ENCODE measurements around the gene HEATR5B. TPM values are rescaled to one million over a fixed set of nuclear protein-coding genes. Genes with fewer than 3 reads are reported as not detected.

HEATR5B gene
- total and polyA plus RNA-seq, 2 of the 8 experiments (the other 6 are each of a cell fraction or from before 2014, with no cell fraction given): 7.0 to 12.6 TPM

DNA sequence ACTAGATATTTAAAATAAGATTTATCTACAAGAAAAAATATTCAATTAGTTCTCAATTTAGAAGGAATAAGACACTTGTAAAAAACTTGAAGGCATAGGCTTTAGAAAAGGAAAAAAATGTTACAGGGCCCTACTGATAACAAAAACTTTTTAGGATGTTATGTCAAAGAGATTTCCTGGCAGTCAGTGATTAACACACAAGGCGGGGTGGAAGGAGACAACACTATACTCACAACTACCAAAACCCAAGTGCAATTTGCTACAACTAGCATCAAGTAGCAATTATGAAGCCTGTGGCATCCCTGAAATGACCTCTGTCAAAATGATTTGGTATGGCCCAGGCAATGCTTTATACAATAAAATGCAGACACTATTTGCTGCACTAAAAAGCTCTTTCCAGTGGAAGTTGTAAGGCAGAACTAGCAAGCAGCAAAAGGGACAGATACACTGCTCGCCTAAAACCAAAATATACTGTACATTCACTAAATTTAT is 133.1 kb downstream of the HEATR5B start:
- FAIRE-seq (no peak), DNase-seq (ENCODE audit: low read depth in 1 of 2, low spot score in 2 of 2) (no peak)
- no peak overlapping the region for H2BK5ac ChIP-seq (ENCODE audit: low read depth, low read length)
- H3K9me3 ChIP-seq (ENCODE audit: insufficient read depth in 2 of 2, low read depth in 1 of 2, low read length in 1 of 2): no peaks in the 10 kb centered on the region
- H3K56ac ChIP-seq (replicated peaks; ENCODE audit: insufficient read length, low read depth, low read length): no peak overlapping the region
- no peak overlapping the region for H3K23ac ChIP-seq (ENCODE audit: insufficient read length)
- H3K27ac ChIP-seq (ENCODE audit: low read depth, low read length): no peak overlapping the region
- H2BK12ac ChIP-seq (ENCODE audit: low read depth, low read length): no peak overlapping the region; the same call in 1 of the 2 replicates
- no peak overlapping the region for H3K18ac ChIP-seq (ENCODE audit: extremely low read depth, low read length)
- no peaks in the 10 kb centered on the region; the same call in 1 of the 2 replicates for H3K23me2 ChIP-seq (ENCODE audit: low read depth, low read length)
- H2BK120ac ChIP-seq (replicated peaks; ENCODE audit: low read depth, low read length): no peak overlapping the region
- ChIA-PET CTCF (ENCODE audit: partially characterized antibody) (no interaction called here), POLR2A (ENCODE audit: partially characterized antibody) (interaction anchor here (1.0 to 2.0 kb wide), 2 partner anchors 8 to 12 kb away, joined by 3 to 4 read pairs; no protein-coding TSS in a partner anchor)
- H4K20me1 ChIP-seq (replicated peaks in 1 of 2; ENCODE audit: control insufficient read depth in 1 of 2, insufficient read depth in 2 of 2, low read length in 2 of 2): peaks cover 0 to 5% of the 10 kb centered on the region in 2 experiments
- no peak overlapping the region for H4K8ac ChIP-seq (ENCODE audit: extremely low read depth, insufficient read depth, low read length)
- H2AK5ac ChIP-seq (ENCODE audit: low read depth, low read length): no peak overlapping the region
- H3K9ac ChIP-seq (replicated peaks in 1 of 4; ENCODE audit: extremely low read depth in 1 of 4, low read depth in 3 of 4, low read length in 3 of 4): no peak overlapping the region
- no peaks in the 10 kb centered on the region for H3K36me3 ChIP-seq (ENCODE audit: control insufficient read depth in 2 of 4, insufficient read depth in 4 of 4, low read length in 3 of 4)
- no peak overlapping the region for H2BK20ac ChIP-seq (ENCODE audit: low read length)
- H4K91ac ChIP-seq (replicated peaks; ENCODE audit: insufficient read length, low read length): no peak overlapping the region
- no peak overlapping the region for H3K14ac ChIP-seq (ENCODE audit: insufficient read length)
- 0 out of 2 replicates have a peak, but pooled peaks cover 2% of the 10 kb centered on the region for H3K79me1 ChIP-seq (ENCODE audit: low read depth, low read length)
- H2AFZ ChIP-seq (ENCODE audit: low read length): no peak overlapping the region
- no peaks in the 10 kb centered on the region for H3K27me3 ChIP-seq (replicated peaks in 1 of 4; ENCODE audit: control insufficient read depth in 3 of 4, extremely low read depth in 1 of 4, insufficient read depth in 3 of 4, low read length in 3 of 4)
- no peak overlapping the region for H3K4ac ChIP-seq (replicated peaks; ENCODE audit: insufficient read length, low read depth, low read length)
- peaks cover 3 to 11% (median 10%) of the 10 kb centered on the region in 4 experiments; a peak in 6 of 7 replicates for H3K4me1 ChIP-seq (replicated peaks in 1 of 4; ENCODE audit: control insufficient read depth in 3 of 4, insufficient read depth in 4 of 4, low read length in 3 of 4)
- WGBS, 2 experiments (ENCODE audit: extremely low coverage in 1 of 2, insufficient coverage in 1 of 2, insufficient read length in 1 of 2, insufficient replicate concordance in 2 of 2, low coverage in 1 of 2, low lambda C conversion rate in 2 of 2, missing lambda C conversion rate in 1 of 2): 81% methylated on average over 2 of the region's 2 CpGs; no CpG with 5 or more reads in 1 of the 2 experiments
- H3K4me2 ChIP-seq (ENCODE audit: insufficient read depth in 1 of 2, low read depth in 2 of 2, low read length in 2 of 2): no peak overlapping the region; a peak in 1 of 4 replicates
- H3K4me3 ChIP-seq (ENCODE audit: extremely low read depth in 1 of 4, insufficient read depth in 2 of 4, low read depth in 3 of 4, low read length in 4 of 4): no peak overlapping the region
- H4K5ac ChIP-seq (ENCODE audit: insufficient read length, low read depth, low read length): no peak overlapping the region
- peaks cover 5 to 84% of the 10 kb centered on the region in 2 experiments; a peak in 3 of 4 replicates for H3K79me2 ChIP-seq (ENCODE audit: control insufficient read depth in 1 of 2, insufficient read depth in 2 of 2, low read length in 2 of 2)
- H2BK15ac ChIP-seq (ENCODE audit: low read length): no peak overlapping the region
- TF ChIP-seq ASH2L (IDR thresholded peaks at IDR 0.05; ENCODE audit: low read length) (no peak), JUND (IDR thresholded peaks at IDR 0.05; ENCODE audit: low read length) (no peak), NANOG (IDR thresholded peaks at IDR 0.05; ENCODE audit: insufficient read depth, low read depth, low read length, poor library complexity, severe bottlenecking) (no peak), TAF1 (IDR thresholded peaks at IDR 0.05; ENCODE audit: low read depth, low read length) (no peak), TEAD4 (IDR thresholded peaks at IDR 0.05; ENCODE audit: low read depth, low read length) (no peak), PHF8 (conservative IDR thresholded peaks at IDR 0.05; ENCODE audit: low read depth, low read length) (no peak), CEBPB (IDR thresholded peaks at IDR 0.05; ENCODE audit: low read depth, low read length) (no peak)
- TF ChIP-seq, protein P1, sequence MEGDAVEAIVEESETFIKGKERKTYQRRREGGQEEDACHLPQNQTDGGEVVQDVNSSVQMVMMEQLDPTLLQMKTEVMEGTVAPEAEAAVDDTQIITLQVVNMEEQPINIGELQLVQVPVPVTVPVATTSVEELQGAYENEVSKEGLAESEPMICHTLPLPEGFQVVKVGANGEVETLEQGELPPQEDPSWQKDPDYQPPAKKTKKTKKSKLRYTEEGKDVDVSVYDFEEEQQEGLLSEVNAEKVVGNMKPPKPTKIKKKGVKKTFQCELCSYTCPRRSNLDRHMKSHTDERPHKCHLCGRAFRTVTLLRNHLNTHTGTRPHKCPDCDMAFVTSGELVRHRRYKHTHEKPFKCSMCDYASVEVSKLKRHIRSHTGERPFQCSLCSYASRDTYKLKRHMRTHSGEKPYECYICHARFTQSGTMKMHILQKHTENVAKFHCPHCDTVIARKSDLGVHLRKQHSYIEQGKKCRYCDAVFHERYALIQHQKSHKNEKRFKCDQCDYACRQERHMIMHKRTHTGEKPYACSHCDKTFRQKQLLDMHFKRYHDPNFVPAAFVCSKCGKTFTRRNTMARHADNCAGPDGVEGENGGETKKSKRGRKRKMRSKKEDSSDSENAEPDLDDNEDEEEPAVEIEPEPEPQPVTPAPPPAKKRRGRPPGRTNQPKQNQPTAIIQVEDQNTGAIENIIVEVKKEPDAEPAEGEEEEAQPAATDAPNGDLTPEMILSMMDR (IDR thresholded peaks at IDR 0.05; ENCODE audit: control extremely low read depth in 1 of 3, insufficient read depth in 1 of 3, low read depth in 1 of 3, low read length in 3 of 3): no peak
- TF ChIP-seq, protein P2, sequence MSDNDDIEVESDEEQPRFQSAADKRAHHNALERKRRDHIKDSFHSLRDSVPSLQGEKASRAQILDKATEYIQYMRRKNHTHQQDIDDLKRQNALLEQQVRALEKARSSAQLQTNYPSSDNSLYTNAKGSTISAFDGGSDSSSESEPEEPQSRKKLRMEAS (IDR thresholded peaks at IDR 0.05): no peak
- TF ChIP-seq, protein P3, sequence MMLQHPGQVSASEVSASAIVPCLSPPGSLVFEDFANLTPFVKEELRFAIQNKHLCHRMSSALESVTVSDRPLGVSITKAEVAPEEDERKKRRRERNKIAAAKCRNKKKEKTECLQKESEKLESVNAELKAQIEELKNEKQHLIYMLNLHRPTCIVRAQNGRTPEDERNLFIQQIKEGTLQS (IDR thresholded peaks at IDR 0.05; ENCODE audit: insufficient read depth, low read depth, low read length): no peak

Measured in H1 (cell line).